ENCODE results near the gene MYO1B.

MYO1B gene

GRCh38 chr2:191341436-191341835 lies 96.2 kb downstream of the MYO1B start:
- in situ Hi-C loops (cut with HindIII; ENCODE audit: low pct_ligation_motif_present, low pct_unique_long_range_greater_than_20kb, low sequenced_read_pairs): no loop called here
- no peak for DNase-seq

- in situ Hi-C loops (cut with HindIII; ENCODE audit: low pct_ligation_motif_present, low pct_unique_long_range_greater_than_20kb, low sequenced_read_pairs): no loop called here
- no peak for DNase-seq
Measured at GRCh38 chr2:191343796-191344338, 98.7 kb downstream of the MYO1B start.

- DNase-seq: peak; percentile 48
- in situ Hi-C loops (cut with HindIII; ENCODE audit: low pct_ligation_motif_present, low pct_unique_long_range_greater_than_20kb, low sequenced_read_pairs): no loop called here
Measured at GRCh38 chr2:191345788-191346187, 100.6 kb downstream of the MYO1B start.

GRCh38 chr2:191347154-191347553 lies 102.0 kb downstream of the MYO1B start:
- in situ Hi-C loops (cut with HindIII; ENCODE audit: low pct_ligation_motif_present, low pct_unique_long_range_greater_than_20kb, low sequenced_read_pairs): no loop called here
- no peak for DNase-seq

GRCh38 chr2:191347881-191348280 lies 102.7 kb downstream of the MYO1B start:
- in situ Hi-C loops (cut with HindIII; ENCODE audit: low pct_ligation_motif_present, low pct_unique_long_range_greater_than_20kb, low sequenced_read_pairs): no loop called here
- no peak for DNase-seq

- DNase-seq: no peak
- in situ Hi-C loops (cut with HindIII; ENCODE audit: low pct_ligation_motif_present, low pct_unique_long_range_greater_than_20kb, low sequenced_read_pairs): no loop called here
Measured at GRCh38 chr2:191349990-191350389, 104.8 kb downstream of the MYO1B start.

GRCh38 chr2:191350826-191351225 lies 105.6 kb downstream of the MYO1B start:
- peak; percentile 37 for DNase-seq
- in situ Hi-C loops (cut with HindIII; ENCODE audit: low pct_ligation_motif_present, low pct_unique_long_range_greater_than_20kb, low sequenced_read_pairs): no loop called here

- no peak for DNase-seq
- in situ Hi-C loops (cut with HindIII; ENCODE audit: low pct_ligation_motif_present, low pct_unique_long_range_greater_than_20kb, low sequenced_read_pairs): no loop called here
Measured at GRCh38 chr2:191351298-191351697, 106.1 kb downstream of the MYO1B start.

GRCh38 chr2:191351921-191352320 lies 106.7 kb downstream of the MYO1B start:
- in situ Hi-C loops (cut with HindIII; ENCODE audit: low pct_ligation_motif_present, low pct_unique_long_range_greater_than_20kb, low sequenced_read_pairs): no loop called here
- DNase-seq: peak; percentile 34

- DNase-seq: peak; percentile 69
- in situ Hi-C loops (cut with HindIII; ENCODE audit: low pct_ligation_motif_present, low pct_unique_long_range_greater_than_20kb, low sequenced_read_pairs): no loop called here
Measured at GRCh38 chr2:191352536-191352935, 107.3 kb downstream of the MYO1B start.

- no peak for DNase-seq
- in situ Hi-C loops (cut with HindIII; ENCODE audit: low pct_ligation_motif_present, low pct_unique_long_range_greater_than_20kb, low sequenced_read_pairs): no loop called here
Measured at GRCh38 chr2:191355170-191355758, 110.1 kb downstream of the MYO1B start.

GRCh38 chr2:191357678-191358077 lies 112.5 kb downstream of the MYO1B start:
- in situ Hi-C loops (cut with HindIII; ENCODE audit: low pct_ligation_motif_present, low pct_unique_long_range_greater_than_20kb, low sequenced_read_pairs): no loop called here
- DNase-seq: no peak

- in situ Hi-C loops (cut with HindIII; ENCODE audit: low pct_ligation_motif_present, low pct_unique_long_range_greater_than_20kb, low sequenced_read_pairs): no loop called here
- DNase-seq: no peak
Measured at GRCh38 chr2:191358325-191359025, 113.3 kb downstream of the MYO1B start.

- in situ Hi-C loops (cut with HindIII; ENCODE audit: low pct_ligation_motif_present, low pct_unique_long_range_greater_than_20kb, low sequenced_read_pairs): no loop called here
- DNase-seq: no peak
Measured at GRCh38 chr2:191359133-191359532, 113.9 kb downstream of the MYO1B start.

- in situ Hi-C loops (cut with HindIII; ENCODE audit: low pct_ligation_motif_present, low pct_unique_long_range_greater_than_20kb, low sequenced_read_pairs): no loop called here
- no peak for DNase-seq
Measured at GRCh38 chr2:191360918-191361317, 115.7 kb downstream of the MYO1B start.

GRCh38 chr2:191362841-191363240 lies 117.6 kb downstream of the MYO1B start:
- no peak for DNase-seq
- in situ Hi-C loops (cut with HindIII; ENCODE audit: low pct_ligation_motif_present, low pct_unique_long_range_greater_than_20kb, low sequenced_read_pairs): no loop called here

- in situ Hi-C loops (cut with HindIII; ENCODE audit: low pct_ligation_motif_present, low pct_unique_long_range_greater_than_20kb, low sequenced_read_pairs): no loop called here
- DNase-seq: no peak
Measured at GRCh38 chr2:191363267-191363666, 118.1 kb downstream of the MYO1B start.

- no peak for DNase-seq
- in situ Hi-C loops (cut with HindIII; ENCODE audit: low pct_ligation_motif_present, low pct_unique_long_range_greater_than_20kb, low sequenced_read_pairs): no loop called here
Measured at GRCh38 chr2:191365089-191365488, 119.9 kb downstream of the MYO1B start.

- in situ Hi-C loops (cut with HindIII; ENCODE audit: low pct_ligation_motif_present, low pct_unique_long_range_greater_than_20kb, low sequenced_read_pairs): no loop called here
- no peak for DNase-seq
Measured at GRCh38 chr2:191366199-191366598, 121.0 kb downstream of the MYO1B start.

- DNase-seq: peak; percentile 44
- in situ Hi-C loops (cut with HindIII; ENCODE audit: low pct_ligation_motif_present, low pct_unique_long_range_greater_than_20kb, low sequenced_read_pairs): no loop called here
Measured at GRCh38 chr2:191369034-191369433, 123.8 kb downstream of the MYO1B start.

Measured in ACHN (cell line).